HCT116 (cell line): ENCODE data around the gene ZNF282.

Experiments used
- CTCF ChIP-seq, 3 experiments: fragments of 200-600 bp in 1 of 3; sonication (generic) in 1 of 3; IDR thresholded peaks in 2 of 3; conservative IDR thresholded peaks in 1 of 3; 2 replicates each; pipeline ENCODE4 v1.5.1; 2012 to 2017; ENCODE audit warnings: low read depth in 2 of 3, low read length in 2 of 3, antibody characterized with exemption in 1 of 3, borderline replicate concordance in 1 of 3, control low read depth in 1 of 3, mild to moderate bottlenecking in 1 of 3, mixed read lengths in 1 of 3, mixed run types in 1 of 3, moderate library complexity in 1 of 3; ENCODE audit not compliant: insufficient read depth in 1 of 3
- EGR1 ChIP-seq: IDR thresholded peaks from 2 replicates; pipeline ENCODE4 v1.6.1; 2012; ENCODE audit warnings: low read depth
- EZH2 ChIP-seq: fragments of 200-600 bp; sonication (generic); IDR thresholded peaks from 2 replicates; pipeline ENCODE4 v1.6.1; 2017; ENCODE audit warnings: antibody characterized with exemption, mixed run types
- EZH2phosphoT487 ChIP-seq: fragments of 200-600 bp; IDR thresholded peaks from 2 replicates; pipeline ENCODE4 v1.6.1; 2018; ENCODE audit warnings: antibody characterized with exemption, borderline replicate concordance
- FOSL1 ChIP-seq: IDR thresholded peaks from 2 replicates; pipeline ENCODE4 v1.6.1; 2012; ENCODE audit warnings: low read depth
- JUND ChIP-seq: IDR thresholded peaks from 2 replicates; pipeline ENCODE4 v1.6.1; 2012
- POLR2A ChIP-seq: IDR thresholded peaks from 2 replicates; pipeline ENCODE4 v1.7.0; 2011; ENCODE audit warnings: borderline replicate concordance; ENCODE audit not compliant: insufficient read depth, insufficient read length; ENCODE audit errors: extremely low read depth
- POLR2AphosphoS5 ChIP-seq: IDR thresholded peaks from 2 replicates; pipeline ENCODE4 v1.6.1; 2011; ENCODE audit warnings: mild to moderate bottlenecking, low read depth, low read length, moderate library complexity
- RAD21 ChIP-seq: IDR thresholded peaks from 2 replicates; pipeline ENCODE4 v1.6.1; 2012; ENCODE audit warnings: low read depth, mild to moderate bottlenecking
- TCF7L2 ChIP-seq: IDR thresholded peaks from 2 replicates; pipeline ENCODE4 v1.7.0; 2011; ENCODE audit warnings: borderline replicate concordance, inconsistent platforms; ENCODE audit not compliant: insufficient read depth, insufficient read length; ENCODE audit errors: extremely low read depth
- ZFX ChIP-seq: fragments of 450-650 bp; IDR thresholded peaks from 2 replicates; pipeline ENCODE4 v1.6.1; 2017
- ZNF274 ChIP-seq: fragments of 200-500 bp; sonication (Bioruptor generic); IDR thresholded peaks from 2 replicates; pipeline ENCODE4 v1.6.1; 2014; ENCODE audit warnings: mild to moderate bottlenecking, low read depth, low read length, inconsistent platforms
- TF ChIP-seq, protein P1 (sequence below): IDR thresholded peaks from 2 replicates; pipeline ENCODE4 v1.6.1; 2012
- TF ChIP-seq, protein P2 (sequence below): IDR thresholded peaks from 2 replicates; pipeline ENCODE4 v1.6.1; 2012; ENCODE audit warnings: low read depth

DNA sequence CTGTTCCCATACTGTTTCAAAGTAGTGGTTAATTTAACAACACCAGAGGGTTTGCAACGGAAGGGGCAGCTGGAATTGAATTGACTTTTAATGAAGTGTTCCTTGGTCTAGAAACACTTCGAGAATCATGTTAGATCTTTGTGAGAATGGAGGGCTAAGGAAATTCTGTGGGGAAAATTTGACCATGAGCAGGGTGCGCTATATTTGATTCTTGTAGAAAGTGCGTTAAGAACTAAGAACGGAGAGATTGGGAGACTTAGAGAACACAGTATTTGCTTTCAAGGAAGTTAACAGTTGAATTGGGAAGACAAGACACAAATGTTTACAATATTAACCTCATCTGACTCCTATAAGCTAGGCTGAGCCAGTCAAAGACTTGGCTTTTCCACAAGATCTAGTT lies 45.3 kb downstream of the ZNF282 start:
- TF ChIP-seq POLR2AphosphoS5 (no peak), CTCF (IDR thresholded peaks at IDR 0.05 in 2 of 3, conservative IDR thresholded peaks at IDR 0.05 in 1 of 3; ENCODE audit: borderline replicate concordance in 1 of 3, insufficient read depth in 1 of 3, low read depth in 2 of 3, low read length in 2 of 3) (no peak), EZH2 (no peak), FOSL1 (no peak), JUND (no peak), RAD21 (no peak), ZNF274 (no peak), EZH2phosphoT487 (no peak), TCF7L2 (no peak), ZFX (no peak), EGR1 (no peak), POLR2A (no peak)
- TF ChIP-seq, protein P1, sequence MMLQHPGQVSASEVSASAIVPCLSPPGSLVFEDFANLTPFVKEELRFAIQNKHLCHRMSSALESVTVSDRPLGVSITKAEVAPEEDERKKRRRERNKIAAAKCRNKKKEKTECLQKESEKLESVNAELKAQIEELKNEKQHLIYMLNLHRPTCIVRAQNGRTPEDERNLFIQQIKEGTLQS = no peak
- TF ChIP-seq, protein P2, sequence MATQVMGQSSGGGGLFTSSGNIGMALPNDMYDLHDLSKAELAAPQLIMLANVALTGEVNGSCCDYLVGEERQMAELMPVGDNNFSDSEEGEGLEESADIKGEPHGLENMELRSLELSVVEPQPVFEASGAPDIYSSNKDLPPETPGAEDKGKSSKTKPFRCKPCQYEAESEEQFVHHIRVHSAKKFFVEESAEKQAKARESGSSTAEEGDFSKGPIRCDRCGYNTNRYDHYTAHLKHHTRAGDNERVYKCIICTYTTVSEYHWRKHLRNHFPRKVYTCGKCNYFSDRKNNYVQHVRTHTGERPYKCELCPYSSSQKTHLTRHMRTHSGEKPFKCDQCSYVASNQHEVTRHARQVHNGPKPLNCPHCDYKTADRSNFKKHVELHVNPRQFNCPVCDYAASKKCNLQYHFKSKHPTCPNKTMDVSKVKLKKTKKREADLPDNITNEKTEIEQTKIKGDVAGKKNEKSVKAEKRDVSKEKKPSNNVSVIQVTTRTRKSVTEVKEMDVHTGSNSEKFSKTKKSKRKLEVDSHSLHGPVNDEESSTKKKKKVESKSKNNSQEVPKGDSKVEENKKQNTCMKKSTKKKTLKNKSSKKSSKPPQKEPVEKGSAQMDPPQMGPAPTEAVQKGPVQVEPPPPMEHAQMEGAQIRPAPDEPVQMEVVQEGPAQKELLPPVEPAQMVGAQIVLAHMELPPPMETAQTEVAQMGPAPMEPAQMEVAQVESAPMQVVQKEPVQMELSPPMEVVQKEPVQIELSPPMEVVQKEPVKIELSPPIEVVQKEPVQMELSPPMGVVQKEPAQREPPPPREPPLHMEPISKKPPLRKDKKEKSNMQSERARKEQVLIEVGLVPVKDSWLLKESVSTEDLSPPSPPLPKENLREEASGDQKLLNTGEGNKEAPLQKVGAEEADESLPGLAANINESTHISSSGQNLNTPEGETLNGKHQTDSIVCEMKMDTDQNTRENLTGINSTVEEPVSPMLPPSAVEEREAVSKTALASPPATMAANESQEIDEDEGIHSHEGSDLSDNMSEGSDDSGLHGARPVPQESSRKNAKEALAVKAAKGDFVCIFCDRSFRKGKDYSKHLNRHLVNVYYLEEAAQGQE = no peak
